Testis (tissue), 2 donors: ENCODE results near the gene RNF213.

Experiments used
- POLR2A ChIP-seq: fragments of 450-650 bp; IDR thresholded peaks from one replicate; pipeline ENCODE4 v1.6.1; 2017; ENCODE audit warnings: antibody characterized with exemption, mild to moderate bottlenecking, moderate library complexity
- TF ChIP-seq, protein P1 (sequence below), 3 experiments: fragments of 450-650 bp in 2 of 3; fragments of 200-600 bp in 1 of 3; sonication (generic) in 1 of 3; IDR thresholded peaks; one replicate each; pipeline ENCODE4 v1.5.1; 2016 to 2019; ENCODE audit warnings: antibody characterized with exemption in 3 of 3, mild to moderate bottlenecking in 2 of 3, moderate library complexity in 1 of 3

DNA sequence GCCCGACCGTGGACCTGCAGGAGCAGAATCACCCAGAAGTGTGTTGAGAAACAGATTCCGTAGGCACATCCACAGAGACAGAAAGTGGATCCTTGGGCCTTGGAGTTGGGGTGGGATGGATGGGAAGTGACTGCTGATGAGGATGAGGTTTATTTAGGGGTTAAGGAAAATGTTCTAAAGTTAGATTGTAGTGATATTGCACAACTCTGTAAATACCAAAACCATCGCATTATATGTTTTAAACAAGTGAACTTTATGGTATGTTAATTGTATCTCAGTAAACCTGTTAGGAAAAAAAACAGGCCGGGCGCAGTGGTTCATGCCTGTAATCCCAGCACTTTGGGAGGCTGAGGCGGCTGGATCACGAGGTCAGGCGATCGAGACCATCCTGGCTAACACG, 157.9 kb downstream of the RNF213 start:
- TF ChIP-seq, protein P1, sequence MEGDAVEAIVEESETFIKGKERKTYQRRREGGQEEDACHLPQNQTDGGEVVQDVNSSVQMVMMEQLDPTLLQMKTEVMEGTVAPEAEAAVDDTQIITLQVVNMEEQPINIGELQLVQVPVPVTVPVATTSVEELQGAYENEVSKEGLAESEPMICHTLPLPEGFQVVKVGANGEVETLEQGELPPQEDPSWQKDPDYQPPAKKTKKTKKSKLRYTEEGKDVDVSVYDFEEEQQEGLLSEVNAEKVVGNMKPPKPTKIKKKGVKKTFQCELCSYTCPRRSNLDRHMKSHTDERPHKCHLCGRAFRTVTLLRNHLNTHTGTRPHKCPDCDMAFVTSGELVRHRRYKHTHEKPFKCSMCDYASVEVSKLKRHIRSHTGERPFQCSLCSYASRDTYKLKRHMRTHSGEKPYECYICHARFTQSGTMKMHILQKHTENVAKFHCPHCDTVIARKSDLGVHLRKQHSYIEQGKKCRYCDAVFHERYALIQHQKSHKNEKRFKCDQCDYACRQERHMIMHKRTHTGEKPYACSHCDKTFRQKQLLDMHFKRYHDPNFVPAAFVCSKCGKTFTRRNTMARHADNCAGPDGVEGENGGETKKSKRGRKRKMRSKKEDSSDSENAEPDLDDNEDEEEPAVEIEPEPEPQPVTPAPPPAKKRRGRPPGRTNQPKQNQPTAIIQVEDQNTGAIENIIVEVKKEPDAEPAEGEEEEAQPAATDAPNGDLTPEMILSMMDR (IDR thresholded peaks at IDR 0.05) = no peak
- no peak for TF ChIP-seq POLR2A
